Activated naive CD4-positive, alpha-beta T cell treated with anti-CD3 and anti-CD28 coated beads, Interleukin-2, amount 50 U/mL, for 24 hours (primary cell): Measurements from ENCODE around the gene ADAR.

Experiments used
- H3K27ac Mint-ChIP-seq: one replicate; pipeline ENCODE4 v1.8.0; 2021; ENCODE audit warnings: mild to moderate bottlenecking, mixed read lengths
- H3K27me3 Mint-ChIP-seq: one replicate; pipeline ENCODE4 v1.8.0; 2021; ENCODE audit warnings: mixed read lengths
- H3K36me3 Mint-ChIP-seq: one replicate; pipeline ENCODE4 v1.8.0; 2021; ENCODE audit warnings: mixed read lengths
- H3K4me1 Mint-ChIP-seq: one replicate; pipeline ENCODE4 v1.8.0; 2021; ENCODE audit warnings: mixed read lengths
- H3K4me3 Mint-ChIP-seq: one replicate; pipeline ENCODE4 v1.8.0; 2021; ENCODE audit warnings: mild to moderate bottlenecking, mixed read lengths
- H3K9me3 Mint-ChIP-seq: one replicate; pipeline ENCODE4 v1.8.0; 2021; ENCODE audit warnings: mixed read lengths

ADAR gene

DNA sequence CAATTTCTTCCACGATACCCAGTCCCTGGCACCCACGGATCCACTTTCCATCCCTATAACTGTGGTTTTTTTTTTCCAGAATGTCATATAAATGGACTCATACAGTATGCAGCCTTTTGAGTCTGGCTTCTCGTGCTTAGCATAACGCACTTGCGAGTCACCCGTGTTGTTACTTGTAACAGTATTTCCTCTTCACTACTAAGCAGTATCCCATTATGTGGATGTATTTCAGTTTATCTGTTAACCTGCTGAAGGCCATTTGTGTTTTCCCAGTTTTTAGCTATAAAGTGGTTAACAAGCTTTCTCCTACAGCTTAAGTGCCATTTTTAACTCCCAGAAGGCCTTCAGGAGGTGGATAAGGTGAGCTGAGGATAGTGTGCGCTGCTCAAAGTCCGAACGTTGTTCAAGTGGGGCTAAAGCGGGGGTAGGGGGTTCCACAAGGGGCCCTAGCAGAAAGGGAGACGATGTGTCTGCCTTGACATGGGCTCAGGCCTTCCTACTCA, 829 bp downstream of the ADAR start:
- peak overlapping the region; percentile 98 for H3K27ac Mint-ChIP-seq
- no peaks in the 10 kb centered on the region for H3K9me3 Mint-ChIP-seq
- H3K4me1 Mint-ChIP-seq: peaks cover 80% of the 10 kb centered on the region
- H3K4me3 Mint-ChIP-seq: peak overlapping the region; percentile 92
- H3K36me3 Mint-ChIP-seq: peaks cover 5% of the 10 kb centered on the region
- no peaks in the 10 kb centered on the region for H3K27me3 Mint-ChIP-seq

GRCh38 chr1:154605534-154605933, 2.5 kb downstream of the ADAR start:
- H3K27ac Mint-ChIP-seq: peak overlapping the region; percentile 93
- no peaks in the 10 kb centered on the region for H3K9me3 Mint-ChIP-seq
- H3K4me3 Mint-ChIP-seq: peak overlapping the region; percentile 92
- H3K36me3 Mint-ChIP-seq: peaks cover 9% of the 10 kb centered on the region
- no peaks in the 10 kb centered on the region for H3K27me3 Mint-ChIP-seq
- peaks cover 81% of the 10 kb centered on the region for H3K4me1 Mint-ChIP-seq

- H3K27me3 Mint-ChIP-seq: no peaks in the 10 kb centered on the region
- H3K9me3 Mint-ChIP-seq: no peaks in the 10 kb centered on the region
- H3K27ac Mint-ChIP-seq: peak overlapping the region; percentile 64
- peaks cover 9% of the 10 kb centered on the region for H3K36me3 Mint-ChIP-seq
- peaks cover 85% of the 10 kb centered on the region for H3K4me1 Mint-ChIP-seq
- peak overlapping the region; percentile 92 for H3K4me3 Mint-ChIP-seq
Observed at GRCh38 chr1:154603317-154603716, 4.7 kb downstream of the ADAR start.

DNA sequence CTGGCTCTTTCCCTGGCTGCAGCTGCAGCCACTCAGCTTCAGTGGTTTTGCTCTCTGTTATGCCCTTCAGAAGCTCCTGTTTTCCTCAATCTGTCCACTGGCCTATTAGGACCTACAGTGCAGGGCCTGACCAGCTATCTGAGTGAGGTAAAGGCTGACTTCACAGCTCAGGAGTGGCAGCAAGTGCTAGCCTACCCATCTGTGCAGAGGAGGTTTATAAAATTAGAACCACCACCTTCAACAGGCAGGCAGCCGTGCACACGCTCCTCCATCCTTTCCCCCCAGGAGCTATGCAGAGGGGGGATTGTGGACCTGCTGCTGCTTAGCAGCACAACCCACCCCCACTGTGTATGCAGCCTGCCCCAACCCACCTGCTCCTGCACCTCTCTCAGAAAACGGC, 8.3 kb downstream of the ADAR start:
- Mint-ChIP-seq H3K27me3 (no peaks in the 10 kb centered on the region), H3K36me3 (peaks cover 13% of the 10 kb centered on the region), H3K9me3 (no peaks in the 10 kb centered on the region), H3K4me1 (peaks cover 67% of the 10 kb centered on the region), H3K27ac (peak overlapping the region; percentile 79), H3K4me3 (no peak overlapping the region)

DNA sequence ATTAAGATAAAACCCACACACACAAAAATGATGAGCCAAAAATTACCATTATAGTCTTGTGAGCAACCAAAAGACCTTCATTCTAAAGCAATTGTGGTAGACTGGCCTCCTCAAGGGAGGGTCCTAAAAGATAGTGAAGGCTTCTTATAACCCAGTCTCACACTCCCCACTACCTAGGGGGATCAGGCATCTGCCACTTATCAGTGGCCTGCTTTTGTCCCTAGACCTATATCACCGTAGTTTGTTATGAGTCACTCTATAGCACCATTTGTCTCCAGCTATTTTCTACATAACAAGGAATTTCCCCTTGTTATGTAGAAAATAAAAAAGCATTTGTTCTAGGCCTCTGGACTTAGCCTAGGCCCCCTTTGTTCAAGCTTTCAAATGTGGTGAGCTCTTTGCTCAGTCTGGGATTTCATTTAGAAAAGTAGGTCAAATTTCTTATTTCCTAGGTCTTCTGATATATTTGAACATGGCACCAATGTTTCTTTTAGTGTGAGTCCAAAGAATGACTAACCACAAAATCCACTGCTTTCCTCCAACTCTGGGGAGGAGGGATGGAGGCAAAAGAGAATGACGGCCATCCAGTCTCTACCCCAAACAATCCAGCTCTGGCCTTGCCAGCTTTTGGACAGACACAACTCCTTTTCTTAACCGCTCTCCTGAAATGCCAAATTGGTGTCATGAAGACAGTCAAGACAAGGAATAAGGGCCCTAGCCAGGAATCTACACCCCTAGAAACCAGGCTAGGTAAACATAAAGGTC, 8.9 kb downstream of the ADAR start:
- H3K4me1 Mint-ChIP-seq: peaks cover 66% of the 10 kb centered on the region
- H3K9me3 Mint-ChIP-seq: no peaks in the 10 kb centered on the region
- H3K36me3 Mint-ChIP-seq: peaks cover 17% of the 10 kb centered on the region
- H3K27ac Mint-ChIP-seq: peak overlapping the region; percentile 79
- H3K27me3 Mint-ChIP-seq: no peaks in the 10 kb centered on the region
- H3K4me3 Mint-ChIP-seq: no peak overlapping the region

DNA sequence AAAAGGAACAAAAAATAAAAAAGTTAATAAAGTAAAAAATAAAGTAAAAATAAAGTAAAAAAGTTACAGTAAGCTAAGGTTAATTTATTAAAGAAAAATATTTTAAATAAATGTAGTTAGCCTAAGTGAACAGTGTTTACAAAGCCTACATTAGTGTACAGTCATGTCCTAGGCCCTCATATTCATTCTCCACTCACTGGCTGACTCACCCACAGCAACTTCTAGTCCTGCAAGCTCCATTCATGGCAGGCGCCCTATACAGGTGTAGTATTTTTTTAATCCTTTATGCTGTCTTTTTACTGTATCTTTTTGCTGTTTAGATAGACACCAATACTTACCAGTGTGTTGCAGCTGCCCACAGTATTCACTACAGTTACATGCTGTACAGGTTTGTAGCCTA, 12.4 kb downstream of the ADAR start:
- no peaks in the 10 kb centered on the region for H3K27me3 Mint-ChIP-seq
- H3K4me3 Mint-ChIP-seq: no peak overlapping the region
- H3K4me1 Mint-ChIP-seq: peaks cover 33% of the 10 kb centered on the region
- H3K9me3 Mint-ChIP-seq: no peaks in the 10 kb centered on the region
- no peak overlapping the region for H3K27ac Mint-ChIP-seq
- H3K36me3 Mint-ChIP-seq: peaks cover 22% of the 10 kb centered on the region

GRCh38 chr1:154594811-154595210, 13.2 kb downstream of the ADAR start:
- peak overlapping the region; percentile 25 for H3K27ac Mint-ChIP-seq
- peaks cover 29% of the 10 kb centered on the region for H3K4me1 Mint-ChIP-seq
- H3K4me3 Mint-ChIP-seq: no peak overlapping the region
- no peaks in the 10 kb centered on the region for H3K9me3 Mint-ChIP-seq
- H3K27me3 Mint-ChIP-seq: no peaks in the 10 kb centered on the region
- peaks cover 24% of the 10 kb centered on the region for H3K36me3 Mint-ChIP-seq

DNA sequence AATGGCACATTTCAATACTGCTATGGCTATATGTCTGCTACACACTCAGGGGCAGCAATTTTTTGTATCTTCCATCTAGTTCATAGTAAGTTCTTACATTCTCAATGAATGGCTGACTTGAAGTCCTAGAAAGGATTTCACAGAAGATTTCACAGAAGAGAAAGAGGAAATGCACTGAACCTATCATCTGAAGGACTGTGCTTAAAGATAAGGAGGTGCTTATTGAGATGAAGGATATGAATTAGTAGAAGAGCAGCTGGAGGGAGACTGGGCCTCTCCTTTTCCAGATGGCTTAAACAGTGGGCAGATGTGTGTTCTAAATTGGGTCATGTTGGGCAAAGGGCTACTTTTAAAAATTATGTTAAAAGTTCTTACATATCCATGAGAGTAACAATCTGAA, 14.6 kb downstream of the ADAR start:
- H3K27ac Mint-ChIP-seq: peak overlapping the region; percentile 6

GRCh38 chr1:154591206-154591605, 16.8 kb downstream of the ADAR start:
- no peak overlapping the region for H3K4me3 Mint-ChIP-seq
- H3K36me3 Mint-ChIP-seq: peaks cover 32% of the 10 kb centered on the region
- no peaks in the 10 kb centered on the region for H3K27me3 Mint-ChIP-seq
- no peak overlapping the region for H3K27ac Mint-ChIP-seq
- no peaks in the 10 kb centered on the region for H3K9me3 Mint-ChIP-seq
- peaks cover 11% of the 10 kb centered on the region for H3K4me1 Mint-ChIP-seq

More for the DNA sequence above, 14.6 kb downstream of the ADAR start:
- no peaks in the 10 kb centered on the region for H3K27me3 Mint-ChIP-seq
- H3K36me3 Mint-ChIP-seq: peaks cover 33% of the 10 kb centered on the region
- peaks cover 18% of the 10 kb centered on the region for H3K4me1 Mint-ChIP-seq
- H3K4me3 Mint-ChIP-seq: no peak overlapping the region
- no peaks in the 10 kb centered on the region for H3K9me3 Mint-ChIP-seq

DNA sequence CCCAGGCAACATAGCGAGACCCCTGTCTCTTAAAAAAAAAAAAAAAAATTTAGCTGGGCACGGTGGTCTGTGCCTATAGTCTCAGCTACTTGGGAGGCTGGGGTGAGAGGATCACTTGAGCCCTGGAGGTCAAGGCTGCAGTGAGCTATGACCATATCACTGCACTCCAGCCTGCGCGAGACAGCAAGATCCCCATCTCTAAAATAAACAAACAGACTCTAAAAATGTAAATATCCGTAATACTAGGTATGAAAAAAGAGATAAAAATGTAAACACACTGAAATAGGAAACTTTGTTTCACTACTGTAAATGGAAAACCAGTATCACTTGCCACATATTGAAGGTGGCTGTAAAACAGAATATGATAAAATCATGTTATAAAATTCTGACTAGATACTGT, 17.2 kb downstream of the ADAR start:
- no peak overlapping the region for H3K4me3 Mint-ChIP-seq
- peaks cover 11% of the 10 kb centered on the region for H3K4me1 Mint-ChIP-seq
- H3K27me3 Mint-ChIP-seq: no peaks in the 10 kb centered on the region
- H3K36me3 Mint-ChIP-seq: peaks cover 32% of the 10 kb centered on the region
- H3K9me3 Mint-ChIP-seq: no peaks in the 10 kb centered on the region
- no peak overlapping the region for H3K27ac Mint-ChIP-seq

GRCh38 chr1:154589780-154590179, 18.2 kb downstream of the ADAR start:
- Mint-ChIP-seq H3K4me3 (no peak overlapping the region), H3K9me3 (no peaks in the 10 kb centered on the region), H3K27ac (peak overlapping the region; percentile 72), H3K4me1 (peaks cover 11% of the 10 kb centered on the region), H3K27me3 (no peaks in the 10 kb centered on the region), H3K36me3 (peaks cover 34% of the 10 kb centered on the region)

DNA sequence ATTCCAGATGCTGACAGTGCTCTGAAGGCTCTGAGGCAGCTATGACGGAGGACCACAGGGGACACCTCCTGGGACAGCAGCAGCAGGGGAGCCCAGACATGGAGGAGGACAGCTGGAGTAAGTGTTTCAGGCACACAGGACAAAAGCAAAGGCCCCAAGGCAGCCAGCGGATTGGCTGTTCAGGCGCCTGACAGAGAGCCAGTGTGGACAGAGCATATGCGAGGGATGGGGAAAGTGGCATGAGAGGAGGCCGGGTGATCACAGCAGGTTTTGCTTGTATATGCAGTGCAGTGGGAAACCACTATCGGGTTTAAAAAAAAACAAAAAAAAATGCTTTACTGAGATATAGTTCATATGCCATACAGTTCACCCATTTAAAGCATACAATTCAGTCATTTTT, 21.3 kb downstream of the ADAR start:
- H3K27me3 Mint-ChIP-seq: no peaks in the 10 kb centered on the region
- peaks cover 7% of the 10 kb centered on the region for H3K4me1 Mint-ChIP-seq
- H3K27ac Mint-ChIP-seq: no peak overlapping the region
- peaks cover 25% of the 10 kb centered on the region for H3K36me3 Mint-ChIP-seq
- H3K4me3 Mint-ChIP-seq: no peak overlapping the region
- no peaks in the 10 kb centered on the region for H3K9me3 Mint-ChIP-seq

DNA sequence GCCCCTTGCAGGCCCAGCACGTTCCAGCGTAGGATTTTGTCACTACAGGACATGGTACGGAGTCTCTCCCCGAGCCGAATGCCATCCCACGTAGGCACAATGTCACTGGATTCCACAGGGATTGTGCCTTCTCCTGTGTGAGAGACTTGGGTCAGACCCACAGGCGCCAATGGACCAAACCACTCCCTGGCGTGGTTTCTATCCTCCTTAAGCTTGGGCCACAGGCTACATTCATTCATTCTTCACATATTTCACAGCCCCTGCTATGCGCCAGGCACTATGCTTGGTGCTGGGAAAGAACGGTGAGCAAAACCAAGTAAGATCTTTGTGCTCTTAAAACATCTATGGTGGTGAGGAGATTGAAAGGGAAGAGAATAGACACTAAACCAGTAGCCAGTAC, 21.8 kb downstream of the ADAR start:
- H3K36me3 Mint-ChIP-seq: peaks cover 25% of the 10 kb centered on the region
- H3K4me1 Mint-ChIP-seq: peaks cover 7% of the 10 kb centered on the region
- H3K9me3 Mint-ChIP-seq: no peaks in the 10 kb centered on the region
- H3K27ac Mint-ChIP-seq: no peak overlapping the region
- H3K27me3 Mint-ChIP-seq: no peaks in the 10 kb centered on the region
- no peak overlapping the region for H3K4me3 Mint-ChIP-seq

GRCh38 chr1:154584267-154584994, 23.6 kb downstream of the ADAR start:
- Mint-ChIP-seq H3K4me1 (no peaks in the 10 kb centered on the region), H3K27me3 (no peaks in the 10 kb centered on the region), H3K4me3 (no peak overlapping the region), H3K27ac (peak overlapping the region; percentile 18), H3K36me3 (peaks cover 22% of the 10 kb centered on the region), H3K9me3 (no peaks in the 10 kb centered on the region)

- Mint-ChIP-seq H3K4me3 (no peak overlapping the region), H3K4me1 (no peaks in the 10 kb centered on the region), H3K27me3 (no peaks in the 10 kb centered on the region), H3K27ac (no peak overlapping the region), H3K9me3 (no peaks in the 10 kb centered on the region), H3K36me3 (peaks cover 22% of the 10 kb centered on the region)
Observed at GRCh38 chr1:154583773-154584172, 24.2 kb downstream of the ADAR start.

- Mint-ChIP-seq H3K27ac (no peak overlapping the region), H3K36me3 (peaks cover 19% of the 10 kb centered on the region), H3K27me3 (no peaks in the 10 kb centered on the region), H3K4me3 (no peak overlapping the region), H3K9me3 (no peaks in the 10 kb centered on the region), H3K4me1 (no peaks in the 10 kb centered on the region)
Observed at GRCh38 chr1:154582885-154583284, 25.1 kb downstream of the ADAR start.
